Measurements from ENCODE around the gene IQCN. TPM values are rescaled to one million over a fixed set of nuclear protein-coding genes. Genes with fewer than 3 reads are reported as not detected.

IQCN gene
- total RNA-seq, 2 experiments from 2014 or later: 0.38 to 1.1 TPM

DNA sequence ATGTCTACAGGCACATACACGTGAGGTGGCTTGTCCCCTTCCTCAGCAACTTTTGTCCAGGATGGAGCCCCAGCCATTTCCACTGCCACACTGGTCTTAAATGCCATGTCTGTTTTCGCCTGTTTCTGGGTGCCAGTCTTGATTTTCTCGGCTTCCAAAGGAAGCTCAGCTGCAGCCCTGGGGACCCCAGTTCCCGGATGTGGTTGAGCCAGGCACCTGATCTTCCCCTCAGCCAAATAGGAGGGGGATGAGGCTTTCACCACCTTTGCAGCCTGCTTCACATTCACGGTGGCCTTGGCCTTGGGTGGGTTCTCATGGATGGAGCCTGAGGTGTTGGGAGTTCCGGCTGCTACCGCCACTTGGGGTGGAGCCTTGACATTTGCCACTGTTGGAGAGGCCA, 8.7 kb downstream of the IQCN start:
- peak; percentile 55 for DNase-seq (ENCODE audit: low spot score)
- CTCF ChIA-PET (ENCODE audit: unreplicated experiment): no interaction called here
- no TSS peak for BruUV-seq (replicated peaks)

DNA sequence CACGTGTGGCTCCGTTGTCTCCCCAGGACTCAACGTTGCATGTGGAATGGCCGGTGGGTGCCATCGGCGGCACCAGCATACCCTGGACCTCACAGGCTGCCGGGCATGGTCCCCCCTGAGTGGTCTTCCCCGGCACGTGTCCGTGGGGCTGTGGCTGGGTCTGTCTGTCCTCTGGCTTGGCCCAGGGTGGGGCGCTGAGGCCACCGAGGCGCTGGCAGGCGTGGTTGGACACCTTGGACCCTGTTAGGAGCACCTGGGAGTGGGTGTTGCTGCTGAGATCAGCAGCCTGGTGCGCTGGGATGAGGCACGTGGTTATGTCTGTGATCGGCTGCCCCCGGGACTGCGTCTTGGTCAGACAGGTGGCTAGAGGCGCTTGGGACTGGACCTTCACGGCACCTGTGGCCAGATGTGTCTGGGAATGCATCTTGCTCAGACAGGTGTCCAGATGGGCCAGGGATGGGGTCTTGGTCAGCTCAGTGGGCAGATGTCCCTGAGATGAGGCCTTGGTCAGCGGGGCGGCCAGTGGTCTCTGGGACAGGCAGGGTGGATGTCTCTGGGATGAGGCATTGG, 9.2 kb downstream of the IQCN start:
- Histone ChIP-seq H3K36me3 (ENCODE audit: insufficient read depth, low read length) (no peaks in the 10 kb centered on the region), H2AFZ (ENCODE audit: low read length) (no peak overlapping the region), H3K4me3 (ENCODE audit: low read depth, low read length, poor library complexity, severe bottlenecking) (peak overlapping the region; percentile 10), H3K79me2 (ENCODE audit: insufficient read depth, low read depth, low read length) (no peaks in the 10 kb centered on the region), H3K4me1 (ENCODE audit: insufficient read depth, low read length, poor library complexity, severe bottlenecking) (peaks cover 11% of the 10 kb centered on the region), H3K9me3 (ENCODE audit: low read length) (no peaks in the 10 kb centered on the region), H3K27ac (ENCODE audit: low read depth, low read length, poor library complexity, severe bottlenecking) (no peak overlapping the region), H4K20me1 (ENCODE audit: insufficient read depth, low read length) (no peaks in the 10 kb centered on the region), H3K9me2 (ENCODE audit: insufficient read depth, low read length) (no peaks in the 10 kb centered on the region), H3K4me2 (ENCODE audit: low read length) (peak overlapping the region; percentile 47)
- no peak for DNase-seq (ENCODE audit: low spot score)
- BruUV-seq (replicated peaks): no TSS peak
- POLR2A ChIA-PET: no interaction called here
- CTCF ChIA-PET (ENCODE audit: unreplicated experiment): interaction anchor here (0.5 kb wide), 1 partner anchor 73 kb away, joined by 3 read pairs; no protein-coding TSS in a partner anchor
- intact Hi-C loops (cut with micrococcal nuclease; ENCODE audit: unreplicated experiment): no loop called here
- TF ChIP-seq, protein P1, sequence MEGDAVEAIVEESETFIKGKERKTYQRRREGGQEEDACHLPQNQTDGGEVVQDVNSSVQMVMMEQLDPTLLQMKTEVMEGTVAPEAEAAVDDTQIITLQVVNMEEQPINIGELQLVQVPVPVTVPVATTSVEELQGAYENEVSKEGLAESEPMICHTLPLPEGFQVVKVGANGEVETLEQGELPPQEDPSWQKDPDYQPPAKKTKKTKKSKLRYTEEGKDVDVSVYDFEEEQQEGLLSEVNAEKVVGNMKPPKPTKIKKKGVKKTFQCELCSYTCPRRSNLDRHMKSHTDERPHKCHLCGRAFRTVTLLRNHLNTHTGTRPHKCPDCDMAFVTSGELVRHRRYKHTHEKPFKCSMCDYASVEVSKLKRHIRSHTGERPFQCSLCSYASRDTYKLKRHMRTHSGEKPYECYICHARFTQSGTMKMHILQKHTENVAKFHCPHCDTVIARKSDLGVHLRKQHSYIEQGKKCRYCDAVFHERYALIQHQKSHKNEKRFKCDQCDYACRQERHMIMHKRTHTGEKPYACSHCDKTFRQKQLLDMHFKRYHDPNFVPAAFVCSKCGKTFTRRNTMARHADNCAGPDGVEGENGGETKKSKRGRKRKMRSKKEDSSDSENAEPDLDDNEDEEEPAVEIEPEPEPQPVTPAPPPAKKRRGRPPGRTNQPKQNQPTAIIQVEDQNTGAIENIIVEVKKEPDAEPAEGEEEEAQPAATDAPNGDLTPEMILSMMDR (conservative IDR thresholded peaks at IDR 0.05; ENCODE audit: low read length): no peak

More for the DNA sequence above, 8.7 kb downstream of the IQCN start:
- POLR2A ChIA-PET: no interaction called here
- H3K4me3 ChIP-seq (ENCODE audit: low read depth, low read length, poor library complexity, severe bottlenecking): peak overlapping the region; percentile 10
- H4K20me1 ChIP-seq (ENCODE audit: insufficient read depth, low read length): no peaks in the 10 kb centered on the region
- TF ChIP-seq, protein P1 (conservative IDR thresholded peaks at IDR 0.05; ENCODE audit: low read length): no peak
- TF ChIP-seq EZH2phosphoT487 (IDR thresholded peaks at IDR 0.05; ENCODE audit: borderline replicate concordance, low read depth, low read length): no peak
- H3K27ac ChIP-seq (ENCODE audit: low read depth, low read length, poor library complexity, severe bottlenecking): no peak overlapping the region
- H3K9me2 ChIP-seq (ENCODE audit: insufficient read depth, low read length): no peaks in the 10 kb centered on the region
- H2AFZ ChIP-seq (ENCODE audit: low read length): no peak overlapping the region
- H3K9me3 ChIP-seq (ENCODE audit: low read length): no peaks in the 10 kb centered on the region
- no peaks in the 10 kb centered on the region for H3K36me3 ChIP-seq (ENCODE audit: insufficient read depth, low read length)
- intact Hi-C loops (cut with micrococcal nuclease; ENCODE audit: unreplicated experiment): no loop called here
- peaks cover 11% of the 10 kb centered on the region for H3K4me1 ChIP-seq (ENCODE audit: insufficient read depth, low read length, poor library complexity, severe bottlenecking)
- peak overlapping the region; percentile 47 for H3K4me2 ChIP-seq (ENCODE audit: low read length)
- H3K79me2 ChIP-seq (ENCODE audit: insufficient read depth, low read depth, low read length): no peaks in the 10 kb centered on the region

DNA sequence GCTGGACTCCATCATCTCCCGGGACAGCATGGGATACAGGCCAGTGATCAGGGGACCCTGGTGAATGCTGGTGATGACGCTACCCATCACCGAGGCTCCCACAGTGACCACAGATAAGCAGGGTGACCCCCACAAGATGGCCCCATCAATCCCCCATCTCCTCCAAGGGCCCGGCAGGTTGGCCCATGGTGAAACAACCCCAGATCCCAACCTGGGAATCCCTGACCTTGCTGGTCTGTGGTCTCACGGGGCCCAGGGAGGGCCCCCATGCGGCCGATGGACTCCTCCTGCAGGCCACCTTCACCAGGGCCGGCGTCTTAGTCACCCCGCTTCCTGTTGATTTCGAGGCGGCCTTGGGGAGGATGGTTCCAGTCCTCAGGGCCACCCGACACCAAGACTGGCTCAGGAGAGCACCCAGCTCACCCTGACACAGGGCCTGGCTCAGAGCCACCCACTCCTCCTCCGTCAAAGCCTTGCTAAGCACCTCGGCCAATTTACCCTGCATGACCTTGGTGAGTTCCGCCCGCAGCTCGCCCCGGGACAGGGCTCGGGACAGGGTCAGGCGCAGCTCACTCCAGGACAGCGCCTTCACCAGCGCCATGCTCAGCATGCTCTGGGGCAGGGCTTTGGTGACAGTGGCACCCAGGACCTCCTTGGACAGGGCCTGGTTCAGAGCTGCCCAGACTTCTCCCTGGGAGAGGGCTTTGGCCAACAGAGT, 10.0 kb downstream of the IQCN start:
- H3K79me2 ChIP-seq (ENCODE audit: insufficient read depth, low read depth, low read length): no peaks in the 10 kb centered on the region
- CTCF ChIA-PET (ENCODE audit: unreplicated experiment): no interaction called here

More for the DNA sequence above, 10.0 kb downstream of the IQCN start:
- peaks cover 11% of the 10 kb centered on the region for H3K4me1 ChIP-seq (ENCODE audit: insufficient read depth, low read length, poor library complexity, severe bottlenecking)
- POLR2A ChIA-PET: no interaction called here
- intact Hi-C loops (cut with micrococcal nuclease; ENCODE audit: unreplicated experiment): no loop called here
- no peaks in the 10 kb centered on the region for H3K9me2 ChIP-seq (ENCODE audit: insufficient read depth, low read length)
- TF ChIP-seq, protein P1 (conservative IDR thresholded peaks at IDR 0.05; ENCODE audit: low read length): no peak
- TF ChIP-seq EZH2phosphoT487 (IDR thresholded peaks at IDR 0.05; ENCODE audit: borderline replicate concordance, low read depth, low read length): no peak
- H4K20me1 ChIP-seq (ENCODE audit: insufficient read depth, low read length): no peaks in the 10 kb centered on the region
- H3K36me3 ChIP-seq (ENCODE audit: insufficient read depth, low read length): no peaks in the 10 kb centered on the region
- H3K4me2 ChIP-seq (ENCODE audit: low read length): no peak overlapping the region
- no TSS peak for BruUV-seq (replicated peaks)
- no peak overlapping the region for H3K4me3 ChIP-seq (ENCODE audit: low read depth, low read length, poor library complexity, severe bottlenecking)
- H3K9me3 ChIP-seq (ENCODE audit: low read length): no peaks in the 10 kb centered on the region
- no peak for DNase-seq (ENCODE audit: low spot score)
- no peak overlapping the region for H3K27ac ChIP-seq (ENCODE audit: low read depth, low read length, poor library complexity, severe bottlenecking)
- H2AFZ ChIP-seq (ENCODE audit: low read length): no peak overlapping the region
